HFFc6 (cell line): ENCODE measurements around the gene C2orf42. TPM values are rescaled to one million over a fixed set of nuclear protein-coding genes. Genes with fewer than 3 reads are reported as not detected.

Experiments
- DNase-seq: peaks from one replicate; pipeline ENCODE4 v3.0.0-alpha.2; 2018
- H3K27ac Mint-ChIP-seq: 2 replicates; pipeline ENCODE4 v1.8.0; 2020; ENCODE audit warnings: mild to moderate bottlenecking, mixed read lengths
- H3K27me3 Mint-ChIP-seq: 2 replicates; pipeline ENCODE4 v1.8.0; 2021; ENCODE audit warnings: mild to moderate bottlenecking, moderate library complexity, mixed read lengths; ENCODE audit not compliant: insufficient read depth
- H3K36me3 Mint-ChIP-seq: 2 replicates; pipeline ENCODE4 v1.8.0; 2021; ENCODE audit warnings: low read depth, mixed read lengths
- H3K4me1 Mint-ChIP-seq: 2 replicates; pipeline ENCODE4 v1.8.0; 2020; ENCODE audit warnings: low read depth, mixed read lengths
- H3K4me3 Mint-ChIP-seq: 2 replicates; pipeline ENCODE4 v1.8.0; 2020; ENCODE audit warnings: mild to moderate bottlenecking, moderate library complexity, mixed read lengths
- H3K9me3 Mint-ChIP-seq: 2 replicates; pipeline ENCODE4 v1.8.0; 2020; ENCODE audit warnings: mild to moderate bottlenecking, mixed read lengths
- total RNA-seq, 6 experiments: library from RNA; stranded (reverse); fragmentation: NEBNext Ultra II Directional; extraction: Animal tissue kit (Norgen Biotek cat#: 25700); gene quantifications; 2 replicates in 1 of 6; 3 replicates in 5 of 6; pipeline ENCODE4 v1.2.3, GENCODE V29; 2021
- TF ChIP-seq, protein P1 (sequence below): fragments of 200-600 bp; sonication (generic); IDR thresholded peaks from 2 replicates; pipeline ENCODE4 v1.5.0; 2021; ENCODE audit warnings: antibody characterized with exemption, mild to moderate bottlenecking

The C2orf42 gene
- total RNA-seq, 6 experiments from 2014 or later: 10.0 to 17.8 (median 14.7) TPM

DNA sequence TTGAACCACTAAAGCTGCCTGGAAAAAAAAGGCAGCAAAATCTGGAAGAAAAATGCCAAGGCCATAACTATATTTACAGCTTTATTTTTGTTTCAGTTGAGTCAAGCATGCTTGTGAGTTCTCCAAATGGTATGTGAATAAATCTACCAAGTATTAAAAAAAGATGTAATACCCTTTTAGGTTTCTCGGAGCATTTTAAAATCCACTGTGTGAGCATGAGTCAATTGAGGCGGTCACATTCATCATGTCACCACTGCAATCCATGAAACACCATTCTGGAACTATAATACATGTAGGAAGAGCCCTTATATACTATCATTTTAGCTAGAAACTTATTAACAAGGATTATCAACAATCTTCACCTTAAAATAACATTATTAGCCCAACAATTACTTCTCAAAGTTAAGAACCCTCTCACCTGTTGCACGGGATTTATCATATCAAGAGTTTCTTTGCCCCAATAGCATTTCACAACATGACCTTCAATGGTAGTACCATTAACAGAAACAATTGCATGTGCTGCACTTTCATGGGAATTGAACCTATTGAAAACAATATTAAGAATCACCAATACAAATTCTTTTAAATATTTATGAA, 24.2 kb upstream of the C2orf42 start:
- TF ChIP-seq, protein P1, sequence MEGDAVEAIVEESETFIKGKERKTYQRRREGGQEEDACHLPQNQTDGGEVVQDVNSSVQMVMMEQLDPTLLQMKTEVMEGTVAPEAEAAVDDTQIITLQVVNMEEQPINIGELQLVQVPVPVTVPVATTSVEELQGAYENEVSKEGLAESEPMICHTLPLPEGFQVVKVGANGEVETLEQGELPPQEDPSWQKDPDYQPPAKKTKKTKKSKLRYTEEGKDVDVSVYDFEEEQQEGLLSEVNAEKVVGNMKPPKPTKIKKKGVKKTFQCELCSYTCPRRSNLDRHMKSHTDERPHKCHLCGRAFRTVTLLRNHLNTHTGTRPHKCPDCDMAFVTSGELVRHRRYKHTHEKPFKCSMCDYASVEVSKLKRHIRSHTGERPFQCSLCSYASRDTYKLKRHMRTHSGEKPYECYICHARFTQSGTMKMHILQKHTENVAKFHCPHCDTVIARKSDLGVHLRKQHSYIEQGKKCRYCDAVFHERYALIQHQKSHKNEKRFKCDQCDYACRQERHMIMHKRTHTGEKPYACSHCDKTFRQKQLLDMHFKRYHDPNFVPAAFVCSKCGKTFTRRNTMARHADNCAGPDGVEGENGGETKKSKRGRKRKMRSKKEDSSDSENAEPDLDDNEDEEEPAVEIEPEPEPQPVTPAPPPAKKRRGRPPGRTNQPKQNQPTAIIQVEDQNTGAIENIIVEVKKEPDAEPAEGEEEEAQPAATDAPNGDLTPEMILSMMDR: no peak
- no peaks in the 10 kb centered on the region for H3K27me3 Mint-ChIP-seq

DNA sequence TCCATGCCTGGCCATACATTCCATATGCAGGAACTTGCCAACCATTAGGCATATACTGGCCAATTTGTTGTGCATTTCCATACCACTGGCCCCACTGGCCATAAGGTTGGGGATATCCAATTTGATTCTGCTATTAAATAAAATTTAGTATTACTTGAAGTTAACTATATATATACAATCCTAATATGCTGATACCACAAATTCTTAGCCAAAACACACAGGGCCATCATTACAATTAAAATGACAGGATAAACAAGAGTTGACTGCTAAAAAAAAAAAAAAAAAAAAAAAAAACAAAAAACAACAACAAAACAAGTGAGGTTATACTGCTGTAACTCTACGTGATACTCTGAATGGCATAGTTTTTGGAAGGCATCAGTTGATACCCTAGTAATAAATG, 23.5 kb upstream of the C2orf42 start:
- H3K27me3 Mint-ChIP-seq: no peaks in the 10 kb centered on the region
- DNase-seq: no peak
- H3K9me3 Mint-ChIP-seq: no peaks in the 10 kb centered on the region
- peak overlapping the region; percentile 59 for H3K27ac Mint-ChIP-seq
- peaks cover 39% of the 10 kb centered on the region for H3K4me1 Mint-ChIP-seq
- H3K36me3 Mint-ChIP-seq: peaks cover 28% of the 10 kb centered on the region
- H3K4me3 Mint-ChIP-seq: peak overlapping the region; percentile 43
- TF ChIP-seq, protein P1: no peak

More for the DNA sequence above, 24.2 kb upstream of the C2orf42 start:
- H3K4me1 Mint-ChIP-seq: peaks cover 39% of the 10 kb centered on the region
- H3K4me3 Mint-ChIP-seq: peak overlapping the region; percentile 43
- H3K27ac Mint-ChIP-seq: peak overlapping the region; percentile 59
- peaks cover 31% of the 10 kb centered on the region for H3K36me3 Mint-ChIP-seq
- H3K9me3 Mint-ChIP-seq: no peaks in the 10 kb centered on the region
- DNase-seq: peak; percentile 92

DNA sequence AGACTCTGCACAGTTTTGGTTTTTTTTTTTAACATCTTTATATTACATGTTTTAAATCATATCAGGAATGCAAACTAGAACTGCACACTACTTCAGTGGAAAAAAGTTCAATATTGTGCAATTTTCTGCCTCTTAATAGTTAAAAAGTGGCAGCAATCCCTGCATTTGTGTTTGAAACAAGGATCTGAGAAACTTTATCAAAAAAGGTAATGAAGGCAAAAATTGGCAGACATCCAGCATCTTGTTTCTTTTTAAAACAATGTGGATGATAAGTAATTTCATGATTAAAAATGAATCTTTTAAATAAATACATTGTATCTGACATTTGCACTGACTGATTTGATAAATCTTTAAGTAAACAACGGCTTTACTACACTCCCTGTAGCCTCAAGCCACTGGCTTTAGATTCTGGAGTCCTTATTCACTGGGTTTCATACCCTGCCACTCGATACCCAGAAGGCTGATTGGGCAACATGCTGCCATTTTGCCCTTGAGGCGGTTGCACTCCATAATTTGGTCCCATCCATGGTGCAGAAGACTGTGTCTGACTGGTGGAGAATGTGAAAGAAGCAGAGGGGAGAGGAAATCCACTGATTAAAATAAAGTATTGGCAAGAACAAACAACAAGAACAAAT, 21.6 kb upstream of the C2orf42 start:
- Mint-ChIP-seq H3K27me3 (peaks cover 2% of the 10 kb centered on the region; the same call in 1 of the 2 replicates), H3K4me1 (peaks cover 33% of the 10 kb centered on the region), H3K36me3 (peaks cover 13% of the 10 kb centered on the region), H3K27ac (no peak overlapping the region), H3K9me3 (no peaks in the 10 kb centered on the region), H3K4me3 (no peak overlapping the region)
- TF ChIP-seq, protein P1: no peak
- DNase-seq: no peak

DNA sequence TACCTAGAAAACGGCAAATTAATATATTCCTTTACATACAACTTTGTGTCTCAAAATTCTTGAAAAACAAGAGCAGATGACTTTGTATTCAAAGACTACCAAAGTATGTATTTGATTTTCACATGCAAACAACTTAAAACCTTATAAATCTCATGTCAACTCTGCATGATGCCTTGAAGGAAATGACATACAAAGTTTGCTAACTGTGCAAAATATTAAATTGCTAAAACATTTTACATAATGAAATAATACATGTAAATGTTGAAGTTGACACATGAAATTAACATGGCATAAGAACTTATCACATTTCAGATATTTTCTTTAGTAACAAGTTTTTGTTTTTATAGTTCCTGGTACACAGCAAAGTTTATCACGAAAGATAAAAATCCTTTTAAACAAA, 20.8 kb upstream of the C2orf42 start:
- no peaks in the 10 kb centered on the region for H3K9me3 Mint-ChIP-seq
- DNase-seq: no peak
- H3K4me1 Mint-ChIP-seq: peaks cover 33% of the 10 kb centered on the region
- peaks cover 2% of the 10 kb centered on the region; the same call in 1 of the 2 replicates for H3K27me3 Mint-ChIP-seq
- TF ChIP-seq, protein P1: no peak
- H3K36me3 Mint-ChIP-seq: peaks cover 9% of the 10 kb centered on the region
- H3K4me3 Mint-ChIP-seq: no peak overlapping the region
- no peak overlapping the region for H3K27ac Mint-ChIP-seq

DNA sequence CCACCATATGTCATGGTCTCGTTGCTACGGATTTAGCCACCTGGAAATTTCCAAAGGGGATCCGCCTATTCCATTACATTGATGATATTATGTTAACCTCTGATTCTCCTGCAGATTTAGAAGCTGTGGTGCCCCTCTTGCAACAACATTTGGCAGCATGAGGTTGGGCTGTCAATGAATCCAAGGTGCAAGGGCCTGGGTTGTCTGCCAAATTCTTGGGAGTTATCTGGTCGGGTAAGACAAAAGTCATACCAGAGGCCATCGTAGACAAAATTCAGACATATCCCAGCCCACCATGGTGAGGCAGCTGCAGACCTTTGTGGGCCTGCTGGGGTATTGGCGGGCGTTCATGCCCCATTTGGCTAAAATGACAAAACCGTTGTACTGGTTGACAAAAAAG, 13.6 kb upstream of the C2orf42 start:
- Mint-ChIP-seq H3K27ac (no peak overlapping the region), H3K27me3 (peaks cover 4% of the 10 kb centered on the region), H3K36me3 (no peaks in the 10 kb centered on the region), H3K4me3 (no peak overlapping the region), H3K9me3 (no peaks in the 10 kb centered on the region), H3K4me1 (no peaks in the 10 kb centered on the region)
- no peak for DNase-seq
- TF ChIP-seq, protein P1: no peak
